ENCODE measurements around the gene CRIP3. TPM values are rescaled to one million over a fixed set of nuclear protein-coding genes. Genes with fewer than 3 reads are reported as not detected.

Gene CRIP3
- total and polyA plus RNA-seq, 2 of the 13 experiments (the other 11 are each of a cell fraction or from before 2014, with no cell fraction given) = 6.3 to 9.3 TPM

- TF ChIP-seq ZNF687 (CRISPR knock-in tag; IDR thresholded peaks at IDR 0.05) (peak; percentile 87), THAP9 (CRISPR knock-in tag; IDR thresholded peaks at IDR 0.05; ENCODE audit: borderline replicate concordance) (peak; percentile 66), CENPT (CRISPR knock-in tag; IDR thresholded peaks at IDR 0.05; ENCODE audit: low read depth) (0 out of 2 replicates have a peak, but pooled peaks have one; percentile 31), POLR2A (IDR thresholded peaks at IDR 0.05; ENCODE audit: insufficient read depth in 1 of 2, low read depth in 2 of 2, low read length in 2 of 2) (peak in 1 of 2 experiments; percentile 28; a peak in 2 of 4 replicates), HNF4G (IDR thresholded peaks at IDR 0.05; ENCODE audit: borderline replicate concordance, low read depth, low read length) (peak; percentile 92), HNF4G (CRISPR knock-in tag; IDR thresholded peaks at IDR 0.05; ENCODE audit: borderline replicate concordance, low read depth) (peak; percentile 94), ZBTB34 (CRISPR knock-in tag; IDR thresholded peaks at IDR 0.05) (peak; percentile 37; the same call in 1 of the 2 replicates), ZNF142 (CRISPR knock-in tag; IDR thresholded peaks at IDR 0.05) (peak; percentile 19; the same call in 1 of the 2 replicates), ZNF704 (CRISPR knock-in tag; IDR thresholded peaks at IDR 0.05; ENCODE audit: borderline replicate concordance) (no peak), ZBTB20 (CRISPR knock-in tag; IDR thresholded peaks at IDR 0.05; ENCODE audit: borderline replicate concordance, low read depth) (peak; percentile 62; the same call in 1 of the 2 replicates), ZNF282 (IDR thresholded peaks at IDR 0.05; ENCODE audit: partially characterized antibody) (no peak)
Measured at GRCh38 chr6:43277643-43278523, 30.7 kb downstream of the CRIP3 start (continued).
